A549 (cell line): ENCODE data around the gene DDO. TPM values are rescaled to one million over a fixed set of nuclear protein-coding genes. Genes with fewer than 3 reads are reported as not detected.

Source experiments
- ATAC-seq, 2 experiments: fragments of 200-7000 bp in 1 of 2; fragments of >200 bp in 1 of 2; cut with Nextera tagmentation in 1 of 2; cut with Tn5 transposase in 1 of 2; 3 replicates each; pipeline versions ENCODE4 v1.8.0 to v1.9.1; 2018 to 2020; ENCODE audit warnings: mild to moderate bottlenecking in 1 of 2, moderate library complexity in 1 of 2
- CTCF ChIA-PET: fragments of 300-600 bp; sonication (Branson Sonifier 250); formaldehyde crosslinking; extraction: SDS; loops from one replicate; lab custom pipeline; 2021; ENCODE audit warnings: antibody characterized with exemption, inconsistent platforms; lab: Yijun Ruan, JAX
- POLR2A ChIA-PET: fragments of 350-600 bp; formaldehyde crosslinking; extraction: SDS; loops from one replicate; lab custom pipeline; 2021; ENCODE audit warnings: antibody characterized with exemption, inconsistent platforms; lab: Yijun Ruan, JAX
- DNase-seq, 2 experiments: peaks; one replicate each; pipeline versions ENCODE4 v3.0.0 to v3.0.0-alpha.2; 2011 to 2016; ENCODE audit warnings: low read depth in 1 of 2, low spot score in 1 of 2
- FAIRE-seq: peaks from 2 replicates; lab custom pipeline; 2011; peaks lifted over from hg19 to GRCh38; lab: Jason Lieb, UNC
- H3K27ac ChIP-seq, 2 experiments: fragments of >200 bp; sonication (Bioruptor Twin); formaldehyde crosslinking; 3 replicates each; pipeline ENCODE4 v1.5.1; 2016 to 2017
- H3K4me1 ChIP-seq: fragments of >200 bp; sonication (Bioruptor Twin); formaldehyde crosslinking; 3 replicates; pipeline ENCODE4 v1.6.1; 2016
- H3K4me2 ChIP-seq: fragments of >200 bp; sonication (Bioruptor Twin); formaldehyde crosslinking; 3 replicates; pipeline ENCODE4 v1.6.1; 2016
- H3K4me3 ChIP-seq: fragments of >200 bp; sonication (Bioruptor Twin); formaldehyde crosslinking; 3 replicates; pipeline ENCODE4 v1.5.1; 2016
- H3K9me3 ChIP-seq: fragments of >200 bp; sonication (Bioruptor Twin); formaldehyde crosslinking; 3 replicates; pipeline ENCODE4 v1.6.1; 2016
- CBX2 ChIP-seq: fragments of 200-600 bp; sonication (generic); IDR thresholded peaks from 2 replicates; pipeline ENCODE4 v1.6.1; 2016; ENCODE audit warnings: low read depth, mild to moderate bottlenecking, borderline replicate concordance
- CEBPB ChIP-seq, 2 experiments: fragments of >200 bp in 1 of 2; sonication (Bioruptor Twin) in 1 of 2; formaldehyde crosslinking in 1 of 2; IDR thresholded peaks; 2 replicates each; pipeline ENCODE4 v1.6.1; 2012 to 2016
- CHD2 ChIP-seq: fragments of 150-350 bp; IDR thresholded peaks from 2 replicates; pipeline ENCODE4 v1.6.1; 2014; ENCODE audit warnings: low read length; ENCODE audit not compliant: partially characterized antibody
- CHD4 ChIP-seq: fragments of 200-600 bp; sonication (generic); IDR thresholded peaks from 2 replicates; pipeline ENCODE4 v1.6.1; 2016; ENCODE audit warnings: antibody characterized with exemption, mild to moderate bottlenecking, borderline replicate concordance
- E2F6 ChIP-seq: IDR thresholded peaks from 2 replicates; pipeline ENCODE4 v1.6.1; 2012; ENCODE audit warnings: low read depth, borderline replicate concordance
- EHF ChIP-seq: fragments of 250-450 bp; sonication (Bioruptor Pico); IDR thresholded peaks from 2 replicates; pipeline ENCODE4 v1.5.0; 2020; ENCODE audit warnings: mild to moderate bottlenecking
- EHMT2 ChIP-seq: fragments of 200-600 bp; sonication (generic); IDR thresholded peaks from 2 replicates; pipeline ENCODE4 v1.6.1; 2016; ENCODE audit warnings: antibody characterized with exemption, low read depth, mild to moderate bottlenecking, moderate library complexity
- EP300 ChIP-seq, 2 experiments: fragments of >200 bp; sonication (Bioruptor Twin); formaldehyde crosslinking; IDR thresholded peaks; 2 replicates in 1 of 2; 3 replicates in 1 of 2; pipeline ENCODE4 v1.6.1; 2016 to 2017
- FOSB ChIP-seq: fragments of 250-450 bp; sonication (Bioruptor Pico); IDR thresholded peaks from 2 replicates; pipeline ENCODE4 v1.5.0; 2020; ENCODE audit warnings: mild to moderate bottlenecking, moderate library complexity
- FOXS1 ChIP-seq: fragments of 250-450 bp; sonication (Bioruptor Pico); IDR thresholded peaks from 2 replicates; pipeline ENCODE4 v1.5.0; 2020; ENCODE audit warnings: mild to moderate bottlenecking, moderate library complexity
- HES2 ChIP-seq: fragments of >200 bp; sonication (Bioruptor Twin); formaldehyde crosslinking; IDR thresholded peaks from 2 replicates; pipeline ENCODE4 v1.6.1; 2016
- HOXB13 ChIP-seq: fragments of 250-450 bp; sonication (Bioruptor Pico); IDR thresholded peaks from 2 replicates; pipeline ENCODE4 v1.5.0; 2020; ENCODE audit warnings: low read depth, mild to moderate bottlenecking, moderate library complexity
- KDM1A ChIP-seq: fragments of 200-600 bp; sonication (generic); IDR thresholded peaks from 2 replicates; pipeline ENCODE4 v1.6.1; 2016; ENCODE audit warnings: low read depth, mild to moderate bottlenecking
- MYC ChIP-seq: IDR thresholded peaks from 2 replicates; pipeline ENCODE4 v1.6.1; 2012; ENCODE audit warnings: mild to moderate bottlenecking, inconsistent platforms, low read length, improper control_type of control experiment, borderline replicate concordance
- NFE2L2 ChIP-seq: fragments of 150-350 bp; conservative IDR thresholded peaks from 2 replicates; pipeline ENCODE4 v1.6.1; 2014; ENCODE audit warnings: low read length
- PBX3 ChIP-seq: IDR thresholded peaks from 2 replicates; pipeline ENCODE4 v1.6.1; 2012
- PHF8 ChIP-seq: fragments of 200-600 bp; sonication (generic); IDR thresholded peaks from 2 replicates; pipeline ENCODE4 v1.6.1; 2016; ENCODE audit warnings: low read depth, mild to moderate bottlenecking, antibody characterized with exemption, moderate library complexity, borderline replicate concordance
- POLR2A ChIP-seq: IDR thresholded peaks from 2 replicates; pipeline ENCODE4 v1.6.1; 2012; ENCODE audit warnings: mild to moderate bottlenecking, low read length
- RAD21 ChIP-seq, 2 experiments: fragments of >200 bp in 1 of 2; sonication (Bioruptor Twin) in 1 of 2; formaldehyde crosslinking in 1 of 2; IDR thresholded peaks in 1 of 2; conservative IDR thresholded peaks in 1 of 2; 2 replicates in 1 of 2; 3 replicates in 1 of 2; pipeline ENCODE4 v1.6.1; 2012 to 2018; ENCODE audit warnings: inconsistent platforms in 1 of 2
- RCOR1 ChIP-seq: fragments of 150-350 bp; IDR thresholded peaks from 2 replicates; pipeline ENCODE4 v1.6.1; 2014; ENCODE audit warnings: antibody characterized with exemption, low read length, low read depth
- RNF2 ChIP-seq: fragments of 200-600 bp; sonication (generic); IDR thresholded peaks from 2 replicates; pipeline ENCODE4 v1.6.1; 2016; ENCODE audit warnings: low read depth, mild to moderate bottlenecking, antibody characterized with exemption, moderate library complexity, borderline replicate concordance
- TFCP2L1 ChIP-seq: fragments of 250-450 bp; sonication (Bioruptor Pico); IDR thresholded peaks from 2 replicates; pipeline ENCODE4 v1.5.0; 2021; ENCODE audit warnings: mild to moderate bottlenecking
- USF2 ChIP-seq: fragments of 450-650 bp; IDR thresholded peaks from 2 replicates; pipeline ENCODE4 v1.6.1; 2014; ENCODE audit warnings: antibody characterized with exemption
- WGBS: methylation state at CpG from one replicate; pipeline ENCODE4 v1.1.6; 2017; ENCODE audit errors: missing lambda C conversion rate; 5-methylcytosine and 5-hydroxymethylcytosine counted together
- polyA plus RNA-seq, 4 experiments: library from polyadenylated mRNA; depleted of rRNA in 3 of 4; stranded (reverse); fragments of >200 nt; fragmentation: RNase III in 1 of 4; extraction: RNeasy Plus Mini Kit Qiagen cat#74134 plus additional on column Dnase treatment in 1 of 4; gene quantifications; 2 replicates in 3 of 4; 3 replicates in 1 of 4; pipeline ENCODE4 v1.2.3, GENCODE V29; 2011 to 2017
- TF ChIP-seq, protein P1 (sequence below): fragments of >200 bp; sonication (Bioruptor Twin); formaldehyde crosslinking; IDR thresholded peaks from 3 replicates; pipeline ENCODE4 v1.6.1; 2016
- TF ChIP-seq, protein P2 (sequence below): IDR thresholded peaks from 2 replicates; pipeline ENCODE4 v1.6.1; 2012
- TF ChIP-seq, protein P3 (sequence below): fragments of 150-350 bp; IDR thresholded peaks from 2 replicates; pipeline ENCODE4 v1.6.1; 2014; ENCODE audit warnings: low read depth, mild to moderate bottlenecking, low read length
- TF ChIP-seq, protein P4 (sequence below): fragments of >200 bp; sonication (Bioruptor Twin); formaldehyde crosslinking; IDR thresholded peaks from 3 replicates; pipeline ENCODE4 v1.5.1; 2016

DDO gene
- polyA plus RNA-seq, 2 of the 4 experiments (the other 2 are of a cell fraction) = 0.04 to 0.05 TPM

GRCh38 chr6:110398778-110399177 lies 16.6 kb downstream of the DDO start:
- FAIRE-seq (no peak), DNase-seq (no peak)
- 76% methylated on average over 4 of the region's 4 CpGs for WGBS
- Histone ChIP-seq H3K9me3 (no peaks in the 10 kb centered on the region), H3K4me1 (no peaks in the 10 kb centered on the region), H3K4me2 (no peak overlapping the region), H3K4me3 (no peak overlapping the region), H3K27ac (no peak overlapping the region)
- ChIA-PET CTCF (interaction anchor here (1.0 kb wide), 1 partner anchor 9 kb away, joined by 3 read pairs; no protein-coding TSS in a partner anchor), POLR2A (no interaction called here)
- TF ChIP-seq EP300 (IDR thresholded peaks at IDR 0.05) = no peak
- TF ChIP-seq FOXS1 (CRISPR knock-in tag) = no peak
- TF ChIP-seq EHMT2 = no peak
- TF ChIP-seq TFCP2L1 = no peak
- no peak for TF ChIP-seq KDM1A
- TF ChIP-seq POLR2A = no peak
- no peak for TF ChIP-seq HOXB13 (CRISPR knock-in tag)
- TF ChIP-seq USF2 = no peak
- TF ChIP-seq, protein P1, sequence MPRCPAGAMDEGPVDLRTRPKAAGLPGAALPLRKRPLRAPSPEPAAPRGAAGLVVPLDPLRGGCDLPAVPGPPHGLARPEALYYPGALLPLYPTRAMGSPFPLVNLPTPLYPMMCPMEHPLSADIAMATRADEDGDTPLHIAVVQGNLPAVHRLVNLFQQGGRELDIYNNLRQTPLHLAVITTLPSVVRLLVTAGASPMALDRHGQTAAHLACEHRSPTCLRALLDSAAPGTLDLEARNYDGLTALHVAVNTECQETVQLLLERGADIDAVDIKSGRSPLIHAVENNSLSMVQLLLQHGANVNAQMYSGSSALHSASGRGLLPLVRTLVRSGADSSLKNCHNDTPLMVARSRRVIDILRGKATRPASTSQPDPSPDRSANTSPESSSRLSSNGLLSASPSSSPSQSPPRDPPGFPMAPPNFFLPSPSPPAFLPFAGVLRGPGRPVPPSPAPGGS = no peak
- no peak for TF ChIP-seq CHD4
- no peak for TF ChIP-seq MYC
- TF ChIP-seq CEBPB (IDR thresholded peaks at IDR 0.05) = no peak
- no peak for TF ChIP-seq CHD2
- TF ChIP-seq, all 56 proteins: peak for 0
- no peak for ATAC-seq

GRCh38 chr6:110395221-110395620 lies 20.2 kb downstream of the DDO start:
- whole genome bisulfite sequencing = 66% methylated on average over 4 of the region's 4 CpGs
- Histone ChIP-seq H3K4me2 (no peak overlapping the region), H3K27ac (no peak overlapping the region), H3K9me3 (no peaks in the 10 kb centered on the region), H3K4me1 (no peaks in the 10 kb centered on the region), H3K4me3 (no peak overlapping the region)
- no peak for TF ChIP-seq E2F6
- no peak for TF ChIP-seq FOSB (CRISPR knock-in tag)
- no peak for TF ChIP-seq NFE2L2
- no peak for TF ChIP-seq RAD21 (conservative IDR thresholded peaks at IDR 0.05 in 1 of 2, IDR thresholded peaks at IDR 0.05 in 1 of 2)
- no peak for TF ChIP-seq CBX2
- no peak for TF ChIP-seq TFCP2L1
- TF ChIP-seq EHF = no peak
- no peak for TF ChIP-seq HES2
- TF ChIP-seq POLR2A = no peak
- TF ChIP-seq, protein P2, sequence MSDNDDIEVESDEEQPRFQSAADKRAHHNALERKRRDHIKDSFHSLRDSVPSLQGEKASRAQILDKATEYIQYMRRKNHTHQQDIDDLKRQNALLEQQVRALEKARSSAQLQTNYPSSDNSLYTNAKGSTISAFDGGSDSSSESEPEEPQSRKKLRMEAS = no peak
- TF ChIP-seq RCOR1 = no peak
- no peak for TF ChIP-seq RNF2
- TF ChIP-seq, protein P3, sequence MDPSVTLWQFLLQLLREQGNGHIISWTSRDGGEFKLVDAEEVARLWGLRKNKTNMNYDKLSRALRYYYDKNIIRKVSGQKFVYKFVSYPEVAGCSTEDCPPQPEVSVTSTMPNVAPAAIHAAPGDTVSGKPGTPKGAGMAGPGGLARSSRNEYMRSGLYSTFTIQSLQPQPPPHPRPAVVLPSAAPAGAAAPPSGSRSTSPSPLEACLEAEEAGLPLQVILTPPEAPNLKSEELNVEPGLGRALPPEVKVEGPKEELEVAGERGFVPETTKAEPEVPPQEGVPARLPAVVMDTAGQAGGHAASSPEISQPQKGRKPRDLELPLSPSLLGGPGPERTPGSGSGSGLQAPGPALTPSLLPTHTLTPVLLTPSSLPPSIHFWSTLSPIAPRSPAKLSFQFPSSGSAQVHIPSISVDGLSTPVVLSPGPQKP = no peak
- no peak for TF ChIP-seq PHF8
- no peak for TF ChIP-seq PBX3
- TF ChIP-seq, protein P1 = no peak
- TF ChIP-seq, protein P4, sequence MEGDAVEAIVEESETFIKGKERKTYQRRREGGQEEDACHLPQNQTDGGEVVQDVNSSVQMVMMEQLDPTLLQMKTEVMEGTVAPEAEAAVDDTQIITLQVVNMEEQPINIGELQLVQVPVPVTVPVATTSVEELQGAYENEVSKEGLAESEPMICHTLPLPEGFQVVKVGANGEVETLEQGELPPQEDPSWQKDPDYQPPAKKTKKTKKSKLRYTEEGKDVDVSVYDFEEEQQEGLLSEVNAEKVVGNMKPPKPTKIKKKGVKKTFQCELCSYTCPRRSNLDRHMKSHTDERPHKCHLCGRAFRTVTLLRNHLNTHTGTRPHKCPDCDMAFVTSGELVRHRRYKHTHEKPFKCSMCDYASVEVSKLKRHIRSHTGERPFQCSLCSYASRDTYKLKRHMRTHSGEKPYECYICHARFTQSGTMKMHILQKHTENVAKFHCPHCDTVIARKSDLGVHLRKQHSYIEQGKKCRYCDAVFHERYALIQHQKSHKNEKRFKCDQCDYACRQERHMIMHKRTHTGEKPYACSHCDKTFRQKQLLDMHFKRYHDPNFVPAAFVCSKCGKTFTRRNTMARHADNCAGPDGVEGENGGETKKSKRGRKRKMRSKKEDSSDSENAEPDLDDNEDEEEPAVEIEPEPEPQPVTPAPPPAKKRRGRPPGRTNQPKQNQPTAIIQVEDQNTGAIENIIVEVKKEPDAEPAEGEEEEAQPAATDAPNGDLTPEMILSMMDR = no peak
- TF ChIP-seq EP300 (IDR thresholded peaks at IDR 0.05) = no peak
- DNase-seq = no peak
- POLR2A ChIA-PET = no interaction called here
- no peak for ATAC-seq
- FAIRE-seq = no peak
- CTCF ChIA-PET = interaction anchor here (2.3 kb wide), 1 partner anchor 355 kb away, joined by 10 read pairs; no protein-coding TSS in a partner anchor
